ENCODE results near the gene CRYBA4. TPM values are rescaled to one million over a fixed set of nuclear protein-coding genes. Genes with fewer than 3 reads are reported as not detected.

Gene CRYBA4
- total RNA-seq, 1 experiment from 2014 or later, result not detected

GRCh38 chr22:26650722-26651421 is 29.1 kb downstream of the CRYBA4 start:
- in situ Hi-C loops (cut with HindIII; ENCODE audit: low sequenced_read_pairs), result no loop called here
- DNase-seq (ENCODE audit: low spot score), result no peak

GRCh38 chr22:26651815-26652214 is 30.1 kb downstream of the CRYBA4 start:
- no peak for DNase-seq (ENCODE audit: low spot score)
- in situ Hi-C loops (cut with HindIII; ENCODE audit: low sequenced_read_pairs), result no loop called here

- no peak for DNase-seq (ENCODE audit: low spot score)
- in situ Hi-C loops (cut with HindIII; ENCODE audit: low sequenced_read_pairs), result no loop called here
Measured at GRCh38 chr22:26656891-26657851, 35.4 kb downstream of the CRYBA4 start, which contains the start of gene MIAT. Gene MIAT (plus strand): TSS chr22:26657588.

- in situ Hi-C loops (cut with HindIII; ENCODE audit: low sequenced_read_pairs), result no loop called here
Measured at GRCh38 chr22:26658161-26658560, 36.4 kb downstream of the CRYBA4 start.

GRCh38 chr22:26658671-26659478 is 37.1 kb downstream of the CRYBA4 start:
- in situ Hi-C loops (cut with HindIII; ENCODE audit: low sequenced_read_pairs), result no loop called here

More at GRCh38 chr22:26658161-26658560, 36.4 kb downstream of the CRYBA4 start:
- no peak for DNase-seq (ENCODE audit: low spot score)

GRCh38 chr22:26660356-26660755 is 38.6 kb downstream of the CRYBA4 start:
- in situ Hi-C loops (cut with HindIII; ENCODE audit: low sequenced_read_pairs), result no loop called here
- DNase-seq (ENCODE audit: low spot score), result no peak

More at GRCh38 chr22:26658671-26659478, 37.1 kb downstream of the CRYBA4 start:
- DNase-seq (ENCODE audit: low spot score), result no peak

GRCh38 chr22:26660961-26661578 is 39.3 kb downstream of the CRYBA4 start:
- in situ Hi-C loops (cut with HindIII; ENCODE audit: low sequenced_read_pairs), result no loop called here
- no peak for DNase-seq (ENCODE audit: low spot score)

GRCh38 chr22:26662160-26662559 is 40.4 kb downstream of the CRYBA4 start:
- in situ Hi-C loops (cut with HindIII; ENCODE audit: low sequenced_read_pairs), result no loop called here
- no peak for DNase-seq (ENCODE audit: low spot score)

GRCh38 chr22:26663374-26663923 is 41.7 kb downstream of the CRYBA4 start:
- no peak for DNase-seq (ENCODE audit: low spot score)
- in situ Hi-C loops (cut with HindIII; ENCODE audit: low sequenced_read_pairs), result no loop called here

- no peak for DNase-seq (ENCODE audit: low spot score)
- in situ Hi-C loops (cut with HindIII; ENCODE audit: low sequenced_read_pairs), result no loop called here
Measured at GRCh38 chr22:26665813-26666231, 44.1 kb downstream of the CRYBA4 start.

- in situ Hi-C loops (cut with HindIII; ENCODE audit: low sequenced_read_pairs), result no loop called here
Measured at GRCh38 chr22:26667140-26667539, 45.4 kb downstream of the CRYBA4 start.

GRCh38 chr22:26669060-26669481 is 47.3 kb downstream of the CRYBA4 start:
- in situ Hi-C loops (cut with HindIII; ENCODE audit: low sequenced_read_pairs), result no loop called here
- no peak for DNase-seq (ENCODE audit: low spot score)

More at GRCh38 chr22:26667140-26667539, 45.4 kb downstream of the CRYBA4 start:
- DNase-seq (ENCODE audit: low spot score), result no peak

- DNase-seq (ENCODE audit: low spot score), result no peak
- in situ Hi-C loops (cut with HindIII; ENCODE audit: low sequenced_read_pairs), result no loop called here
Measured at GRCh38 chr22:26670459-26670858, 48.7 kb downstream of the CRYBA4 start.

- no peak for DNase-seq (ENCODE audit: low spot score)
Measured at GRCh38 chr22:26671317-26672059, 49.7 kb downstream of the CRYBA4 start.

GRCh38 chr22:26672060-26672471 is 50.3 kb downstream of the CRYBA4 start:
- in situ Hi-C loops (cut with HindIII; ENCODE audit: low sequenced_read_pairs), result no loop called here
- DNase-seq (ENCODE audit: low spot score), result no peak

More at GRCh38 chr22:26671317-26672059, 49.7 kb downstream of the CRYBA4 start:
- in situ Hi-C loops (cut with HindIII; ENCODE audit: low sequenced_read_pairs), result no loop called here

- in situ Hi-C loops (cut with HindIII; ENCODE audit: low sequenced_read_pairs), result no loop called here
Measured at GRCh38 chr22:26672590-26673468, 51.1 kb downstream of the CRYBA4 start.

GRCh38 chr22:26673486-26673885 is 51.7 kb downstream of the CRYBA4 start:
- DNase-seq (ENCODE audit: low spot score), result no peak
- in situ Hi-C loops (cut with HindIII; ENCODE audit: low sequenced_read_pairs), result no loop called here

More at GRCh38 chr22:26672590-26673468, 51.1 kb downstream of the CRYBA4 start:
- peak; percentile 92 for DNase-seq (ENCODE audit: low spot score)
